Fibroblast of pulmonary artery (primary cell): ENCODE measurements around the gene E2F6.

Experiments used
- DNase-seq: peaks from one replicate; pipeline ENCODE4 v3.0.0-alpha.2; 2010; ENCODE audit warnings: low read depth
- H3K4me3 ChIP-seq: replicated peaks from 2 replicates; pipeline ENCODE4 v1.5.1; 2011; ENCODE audit warnings: low read depth, mild to moderate bottlenecking, control low read depth, low read length, moderate library complexity
- CTCF ChIP-seq: IDR thresholded peaks from 2 replicates; pipeline ENCODE4 v1.5.1; 2011; ENCODE audit warnings: mild to moderate bottlenecking, control low read depth, low read length, inconsistent platforms; ENCODE audit errors: missing control alignments

E2F6 gene

GRCh38 chr2:11396467-11397445 is 69.2 kb downstream of the E2F6 start:
- H3K4me3 ChIP-seq: no peak overlapping the region
- TF ChIP-seq CTCF: no peak
- DNase-seq: no peak

GRCh38 chr2:11396021-11396420 is 69.9 kb downstream of the E2F6 start:
- no peak for DNase-seq
- no peak for TF ChIP-seq CTCF
- no peak overlapping the region for H3K4me3 ChIP-seq

GRCh38 chr2:11395389-11395788 is 70.6 kb downstream of the E2F6 start:
- no peak overlapping the region for H3K4me3 ChIP-seq
- no peak for TF ChIP-seq CTCF
- no peak for DNase-seq
